Psoas muscle (tissue), 8 donors: ENCODE data around the gene CNTLN. TPM values are rescaled to one million over a fixed set of nuclear protein-coding genes. Genes with fewer than 3 reads are reported as not detected.

Experiments used
- ATAC-seq, 4 donors: fragments of 200-7000 bp; cut with Tn5 transposase; one replicate each; pipeline ENCODE4 v1.9.1; 2020; ENCODE audit warnings: moderate library complexity in 3 of 4, mild to moderate bottlenecking in 2 of 4
- DNase-seq, 2 donors: peaks; one replicate each; pipeline ENCODE4 v3.0.0-alpha.2; 2020
- H3K27ac ChIP-seq: fragments of 200-600 bp; one replicate; pipeline ENCODE4 v1.8.0; 2022
- H3K27me3 ChIP-seq, 3 donors: fragments of 200-600 bp in 1 of 3; one replicate each; pipeline versions ENCODE4 v1.6.1 to v1.8.0; 2013 to 2022; ENCODE audit warnings: low read length in 2 of 3, mild to moderate bottlenecking in 2 of 3, moderate library complexity in 1 of 3; ENCODE audit not compliant: insufficient read depth in 3 of 3
- H3K36me3 ChIP-seq, 2 donors: fragments of 200-600 bp in 1 of 2; one replicate each; pipeline versions ENCODE4 v1.6.1 to v1.8.0; 2013 to 2022; ENCODE audit warnings: low read depth in 1 of 2, mild to moderate bottlenecking in 1 of 2, moderate library complexity in 1 of 2; ENCODE audit not compliant: insufficient read depth in 1 of 2
- H3K4me1 ChIP-seq: fragments of 200-600 bp; one replicate; pipeline ENCODE4 v1.8.0; 2022
- H3K4me3 ChIP-seq: fragments of 200-600 bp; one replicate; pipeline ENCODE4 v1.8.0; 2022; ENCODE audit warnings: mild to moderate bottlenecking
- H3K9me3 ChIP-seq: fragments of 200-600 bp; one replicate; pipeline ENCODE4 v1.8.0; 2022
- WGBS, 3 donors: extraction: QIAGEN DNeasy Blood & Tissue Kit; methylation state at CpG; one replicate each; pipeline versions ENCODE4 v1.1.6 to v1.1.7; 2013; 5-methylcytosine and 5-hydroxymethylcytosine counted together
- intact Hi-C, 2 donors: fragments of 100-400 bp; cut with DNase I; formaldehyde crosslinking; loops; one replicate each; pipeline versions ENCODE4 v1.11.0 to v1.14.2; 2022
- polyA plus RNA-seq, 3 donors: library from polyadenylated mRNA; stranded (reverse); fragments of 200-250 nt; gene quantifications; one replicate each; pipeline ENCODE4 v1.2.3, GENCODE V29; 2013
- total RNA-seq, 4 donors: library from RNA; stranded (reverse); fragmentation: NEBNext Ultra II Directional in 2 of 4; extraction: Animal tissue kit (Norgen Biotek cat#: 25700) in 2 of 4; gene quantifications; one replicate each; pipeline versions ENCODE4 v1.2.1 to v1.2.4, GENCODE V29; 2021 to 2023
- TF ChIP-seq, protein P1 (sequence below): fragments of 200-600 bp; IDR thresholded peaks from one replicate; pipeline ENCODE4 v1.8.0; 2022; ENCODE audit warnings: antibody characterized with exemption
- donor health status: healthy with polysubstance abuse.
- donor health status: DM: no; HTN: no; CAD: no; lungs with moderate emphysema.
- donor health status: Bipolar disorder and iron deficiency.
- donor health status: healthy.
- donor health status: DM: yes; HTN: yes; CAD: no.
- donor health status: DM: no; HTN: no; CAD: no.
- donor health status: DM: no; HTN: no; CAD: no.
- donor health status: DM: yes; HTN: yes; CAD: no.

CNTLN gene
- total and polyA plus RNA-seq, 7 donors, result 0.66 to 2.4 (median 1.5) TPM

DNA sequence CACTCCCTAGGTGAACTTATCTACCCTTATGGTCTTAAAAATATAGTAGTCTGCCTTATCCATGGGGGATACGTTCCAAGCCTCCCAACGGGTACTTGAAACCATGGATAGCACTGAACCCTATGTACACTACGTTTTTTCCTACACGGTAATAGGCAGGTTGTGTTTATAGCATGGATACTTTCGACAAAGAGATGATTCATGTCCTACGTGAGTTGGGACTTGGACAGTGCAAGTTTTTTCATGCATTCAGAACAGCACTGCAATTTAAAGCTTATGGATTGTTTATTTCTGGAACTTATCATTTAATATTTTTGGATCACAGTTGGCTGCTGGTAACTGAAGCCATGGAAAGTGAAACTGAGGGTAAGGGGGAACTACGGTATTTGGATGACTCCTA is 88.1 kb downstream of the CNTLN start:
- Histone ChIP-seq H3K4me1 (no peaks in the 10 kb centered on the region), H3K27ac (no peak overlapping the region), H3K27me3 (no peaks in the 10 kb centered on the region), H3K9me3 (no peaks in the 10 kb centered on the region), H3K36me3 (no peaks in the 10 kb centered on the region), H3K4me3 (no peak overlapping the region)
- WGBS, 3 donors, result 92 to 95% (median 92%) methylated on average over 7 of the region's 7 CpGs
- no peak for ATAC-seq
- no peak for DNase-seq
- TF ChIP-seq, protein P1, sequence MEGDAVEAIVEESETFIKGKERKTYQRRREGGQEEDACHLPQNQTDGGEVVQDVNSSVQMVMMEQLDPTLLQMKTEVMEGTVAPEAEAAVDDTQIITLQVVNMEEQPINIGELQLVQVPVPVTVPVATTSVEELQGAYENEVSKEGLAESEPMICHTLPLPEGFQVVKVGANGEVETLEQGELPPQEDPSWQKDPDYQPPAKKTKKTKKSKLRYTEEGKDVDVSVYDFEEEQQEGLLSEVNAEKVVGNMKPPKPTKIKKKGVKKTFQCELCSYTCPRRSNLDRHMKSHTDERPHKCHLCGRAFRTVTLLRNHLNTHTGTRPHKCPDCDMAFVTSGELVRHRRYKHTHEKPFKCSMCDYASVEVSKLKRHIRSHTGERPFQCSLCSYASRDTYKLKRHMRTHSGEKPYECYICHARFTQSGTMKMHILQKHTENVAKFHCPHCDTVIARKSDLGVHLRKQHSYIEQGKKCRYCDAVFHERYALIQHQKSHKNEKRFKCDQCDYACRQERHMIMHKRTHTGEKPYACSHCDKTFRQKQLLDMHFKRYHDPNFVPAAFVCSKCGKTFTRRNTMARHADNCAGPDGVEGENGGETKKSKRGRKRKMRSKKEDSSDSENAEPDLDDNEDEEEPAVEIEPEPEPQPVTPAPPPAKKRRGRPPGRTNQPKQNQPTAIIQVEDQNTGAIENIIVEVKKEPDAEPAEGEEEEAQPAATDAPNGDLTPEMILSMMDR, result no peak
- intact Hi-C loops, result no loop called here

DNA sequence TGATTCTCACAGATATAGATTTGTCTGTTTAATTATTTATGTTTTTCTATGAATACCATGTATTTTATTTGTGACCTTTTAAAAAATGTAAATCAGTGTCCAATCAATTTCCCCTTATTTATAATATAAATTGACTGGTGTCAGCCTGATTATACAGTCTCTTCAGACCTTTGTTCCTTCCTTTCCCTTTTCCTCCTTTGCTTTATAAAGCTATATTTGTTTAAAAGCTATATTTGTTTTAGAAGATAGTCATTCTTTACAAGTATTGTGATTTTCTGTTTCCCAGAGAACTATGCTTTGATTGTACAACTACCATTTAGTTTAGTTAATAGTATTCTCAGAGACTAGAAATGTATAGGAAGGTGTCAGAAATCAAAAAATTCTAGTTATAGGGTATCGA is 90.6 kb downstream of the CNTLN start:
- H3K27me3 ChIP-seq, result no peaks in the 10 kb centered on the region
- H3K4me3 ChIP-seq, result no peak overlapping the region
- no peaks in the 10 kb centered on the region for H3K4me1 ChIP-seq
- TF ChIP-seq, protein P1, result no peak
- no peak for DNase-seq
- no peak overlapping the region for H3K27ac ChIP-seq
- no peak for ATAC-seq
- intact Hi-C loops, result no loop called here
- H3K9me3 ChIP-seq, result no peaks in the 10 kb centered on the region
- no peaks in the 10 kb centered on the region for H3K36me3 ChIP-seq
- WGBS, 3 donors, result 98 to 99% (median 98%) methylated on average over 1 of the region's 1 CpG

DNA sequence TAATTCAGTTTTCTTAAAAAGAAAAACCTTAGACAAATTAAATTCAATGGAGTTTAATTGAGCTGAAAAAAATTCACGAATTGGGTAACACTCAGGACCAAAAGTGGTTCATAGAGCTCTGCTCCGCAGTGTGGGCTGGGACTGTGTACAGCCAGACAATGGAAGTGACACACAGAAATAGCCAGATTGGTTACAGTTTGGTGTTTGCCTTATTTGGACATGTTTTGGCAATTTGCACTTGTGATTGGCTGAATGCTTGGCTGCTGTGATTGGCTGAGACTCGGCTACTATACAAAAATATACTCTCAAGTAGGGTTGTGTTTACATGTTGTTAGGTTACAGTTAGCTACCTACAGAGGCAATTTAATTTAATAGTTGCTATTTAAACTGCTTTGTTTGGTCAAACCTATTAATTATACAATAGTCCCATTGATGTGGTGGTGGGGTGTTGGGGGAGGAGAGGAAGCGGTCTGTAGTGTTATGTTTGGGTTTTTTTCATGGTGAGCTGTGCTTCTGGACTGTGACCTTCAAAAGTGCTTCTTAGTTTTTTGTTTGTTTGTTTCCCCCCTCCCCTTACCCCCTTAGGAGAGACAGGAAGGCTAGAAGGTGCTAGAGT is 95.2 kb downstream of the CNTLN start:
- ATAC-seq (no peak), DNase-seq (no peak)
- Histone ChIP-seq H3K27me3 (no peaks in the 10 kb centered on the region), H3K9me3 (no peaks in the 10 kb centered on the region), H3K4me1 (no peaks in the 10 kb centered on the region), H3K4me3 (no peak overlapping the region), H3K27ac (no peak overlapping the region), H3K36me3 (no peaks in the 10 kb centered on the region)
- TF ChIP-seq, protein P1, result no peak
- intact Hi-C loops, result no loop called here
- 96% methylated on average over 4 of the region's 4 CpGs for WGBS, 3 donors

DNA sequence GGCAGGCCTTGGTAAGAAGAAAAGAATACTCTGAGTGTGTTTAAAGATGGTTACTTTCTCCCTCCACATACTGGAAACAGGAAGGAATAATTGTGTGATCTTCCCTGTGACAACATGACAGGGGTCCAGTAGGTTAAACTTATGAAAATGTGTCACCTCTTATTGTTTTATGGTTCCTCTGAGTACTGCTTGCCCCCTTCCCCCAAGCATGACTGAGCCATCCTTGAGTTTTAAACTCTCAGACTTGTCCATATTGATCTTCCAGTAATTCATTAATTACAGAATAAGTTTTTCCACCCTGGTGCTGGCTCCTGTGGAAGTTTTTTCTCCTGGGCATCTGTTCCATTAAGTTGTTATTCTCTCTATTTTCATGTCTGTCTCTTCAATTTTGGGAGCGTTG is 95.8 kb downstream of the CNTLN start:
- intact Hi-C loops, result no loop called here
- Histone ChIP-seq H3K27me3 (no peaks in the 10 kb centered on the region), H3K4me3 (no peak overlapping the region), H3K9me3 (no peaks in the 10 kb centered on the region), H3K4me1 (no peaks in the 10 kb centered on the region), H3K27ac (no peak overlapping the region), H3K36me3 (no peaks in the 10 kb centered on the region)
- WGBS, 3 donors, result 61 to 81% (median 74%) methylated on average over 1 of the region's 1 CpG
- TF ChIP-seq, protein P1, result no peak
- no peak for DNase-seq
- ATAC-seq, result no peak

DNA sequence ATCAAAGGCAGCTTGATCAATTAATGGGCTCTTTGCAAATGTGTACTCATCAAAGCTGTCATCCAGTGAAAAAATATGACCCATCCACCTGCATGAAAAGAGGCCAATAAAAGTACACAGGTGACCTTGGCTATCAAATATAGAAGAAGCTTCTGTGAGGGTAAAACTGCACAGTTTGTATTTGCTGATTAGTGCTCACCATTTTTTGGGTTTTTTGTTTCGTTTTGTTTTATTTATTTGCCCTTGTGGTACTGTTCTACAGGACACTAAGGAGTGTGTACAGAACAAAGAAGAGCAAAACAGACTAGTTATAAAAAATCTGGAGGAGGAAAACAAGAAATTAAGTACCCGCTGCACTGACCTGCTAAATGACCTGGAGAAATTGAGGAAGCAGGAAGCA is 101.3 kb downstream of the CNTLN start:
- Histone ChIP-seq H3K4me1 (no peaks in the 10 kb centered on the region), H3K4me3 (no peak overlapping the region), H3K36me3 (no peaks in the 10 kb centered on the region), H3K9me3 (no peaks in the 10 kb centered on the region), H3K27me3 (no peaks in the 10 kb centered on the region), H3K27ac (no peak overlapping the region)
- TF ChIP-seq, protein P1, result no peak
- DNase-seq (no peak), ATAC-seq (no peak)
- WGBS, 3 donors, result 58 to 90% (median 89%) methylated on average over 2 of the region's 2 CpGs
- intact Hi-C loops, result no loop called here
